BE2C (cell line): ENCODE data around the gene DTNB.

Experiments used
- DNase-seq: peaks from one replicate; pipeline ENCODE4 v3.0.0-alpha.2; 2020
- H3K27me3 ChIP-seq: fragments of 250-450 bp; sonication (Bioruptor Pico); 2 replicates; pipeline ENCODE4 v1.5.1; 2020; ENCODE audit warnings: mild to moderate bottlenecking
- H3K36me3 ChIP-seq: fragments of 250-450 bp; sonication (Bioruptor Pico); 2 replicates; pipeline ENCODE4 v1.5.1; 2020; ENCODE audit warnings: mild to moderate bottlenecking
- H3K4me1 ChIP-seq: fragments of 250-450 bp; sonication (Bioruptor Pico); 2 replicates; pipeline ENCODE4 v1.5.1; 2020
- H3K4me3 ChIP-seq: 2 replicates; pipeline ENCODE4 v1.5.1; 2011; ENCODE audit warnings: low read depth, low read length
- H3K9me3 ChIP-seq: fragments of 250-450 bp; sonication (Bioruptor Pico); 2 replicates; pipeline ENCODE4 v1.5.1; 2020
- CTCF ChIP-seq: IDR thresholded peaks from 2 replicates; pipeline ENCODE4 v1.5.1; 2012; ENCODE audit warnings: mild to moderate bottlenecking, low read depth, low read length

DTNB gene

GRCh38 chr2:25402477-25402876 lies 270.9 kb downstream of the DTNB start:
- Histone ChIP-seq H3K9me3 (no peaks in the 10 kb centered on the region), H3K4me3 (no peak overlapping the region), H3K36me3 (no peaks in the 10 kb centered on the region), H3K27me3 (no peaks in the 10 kb centered on the region), H3K4me1 (peaks cover 22% of the 10 kb centered on the region)
- TF ChIP-seq CTCF, result no peak
- DNase-seq, result no peak

GRCh38 chr2:25401307-25402026 lies 271.9 kb downstream of the DTNB start:
- Histone ChIP-seq H3K4me1 (peaks cover 22% of the 10 kb centered on the region), H3K36me3 (no peaks in the 10 kb centered on the region), H3K27me3 (no peaks in the 10 kb centered on the region), H3K9me3 (no peaks in the 10 kb centered on the region), H3K4me3 (no peak overlapping the region)
- no peak for TF ChIP-seq CTCF
- no peak for DNase-seq

GRCh38 chr2:25400576-25401216 lies 272.7 kb downstream of the DTNB start:
- no peak for DNase-seq
- no peak overlapping the region for H3K4me3 ChIP-seq

GRCh38 chr2:25400169-25400568 lies 273.2 kb downstream of the DTNB start:
- no peak overlapping the region for H3K4me3 ChIP-seq
- no peaks in the 10 kb centered on the region for H3K36me3 ChIP-seq
- no peak for DNase-seq
- peaks cover 22% of the 10 kb centered on the region for H3K4me1 ChIP-seq
- H3K27me3 ChIP-seq, result no peaks in the 10 kb centered on the region
- TF ChIP-seq CTCF, result no peak
- H3K9me3 ChIP-seq, result no peaks in the 10 kb centered on the region

More at GRCh38 chr2:25400576-25401216, 272.7 kb downstream of the DTNB start:
- Histone ChIP-seq H3K27me3 (no peaks in the 10 kb centered on the region), H3K9me3 (no peaks in the 10 kb centered on the region), H3K4me1 (peaks cover 22% of the 10 kb centered on the region), H3K36me3 (no peaks in the 10 kb centered on the region)
- TF ChIP-seq CTCF, result no peak

GRCh38 chr2:25398534-25398933 lies 274.8 kb downstream of the DTNB start:
- no peak for DNase-seq
- H3K4me3 ChIP-seq, result no peak overlapping the region
- H3K27me3 ChIP-seq, result no peaks in the 10 kb centered on the region
- no peaks in the 10 kb centered on the region for H3K9me3 ChIP-seq
- peaks cover 22% of the 10 kb centered on the region for H3K4me1 ChIP-seq
- no peak for TF ChIP-seq CTCF
- H3K36me3 ChIP-seq, result no peaks in the 10 kb centered on the region

GRCh38 chr2:25397777-25398176 lies 275.6 kb downstream of the DTNB start:
- Histone ChIP-seq H3K36me3 (no peaks in the 10 kb centered on the region), H3K4me1 (peaks cover 22% of the 10 kb centered on the region), H3K27me3 (no peaks in the 10 kb centered on the region), H3K9me3 (no peaks in the 10 kb centered on the region), H3K4me3 (no peak overlapping the region)
- no peak for TF ChIP-seq CTCF
- no peak for DNase-seq
